GM23338 (cell line): ENCODE results near the gene RPL3. TPM values are rescaled to one million over a fixed set of nuclear protein-coding genes. Genes with fewer than 3 reads are reported as not detected.

ENCODE experiments used
- ATAC-seq: fragments of 200-7000 bp; cut with Tn5 transposase; 3 replicates; pipeline ENCODE4 v1.9.1; 2020
- DNase-seq: peaks from one replicate; pipeline ENCODE4 v3.0.0-alpha.2; 2015; ENCODE audit warnings: low spot score
- H2AFZ ChIP-seq: fragments of 200-600 bp; sonication (generic); 2 replicates; pipeline ENCODE4 v1.8.0; 2016; ENCODE audit warnings: antibody characterized with exemption, mild to moderate bottlenecking, moderate library complexity
- H3F3A ChIP-seq: fragments of 200-600 bp; sonication (generic); replicated peaks from 2 replicates; pipeline ENCODE4 v1.8.0; 2017; ENCODE audit warnings: antibody characterized with exemption, mixed run types, low read depth
- H3K27ac ChIP-seq: fragments of 200-600 bp; sonication (generic); 2 replicates; pipeline ENCODE4 v1.6.1; 2016; ENCODE audit warnings: low read depth
- H3K27me3 ChIP-seq: fragments of 200-600 bp; sonication (generic); 2 replicates; pipeline ENCODE4 v1.8.0; 2016; ENCODE audit warnings: mild to moderate bottlenecking, mixed run types, moderate library complexity; ENCODE audit not compliant: insufficient read depth
- H3K36me3 ChIP-seq: fragments of 200-600 bp; sonication (generic); 2 replicates; pipeline ENCODE4 v1.8.0; 2016; ENCODE audit warnings: mild to moderate bottlenecking; ENCODE audit not compliant: insufficient read depth
- H3K4me1 ChIP-seq: fragments of 200-600 bp; sonication (generic); 2 replicates; pipeline ENCODE4 v1.8.0; 2016; ENCODE audit warnings: mild to moderate bottlenecking, moderate library complexity; ENCODE audit not compliant: insufficient read depth
- H3K4me2 ChIP-seq: fragments of 200-600 bp; sonication (generic); 2 replicates; pipeline ENCODE4 v1.7.1; 2017; ENCODE audit warnings: mixed run types
- H3K4me3 ChIP-seq: fragments of 200-600 bp; sonication (generic); 2 replicates; pipeline ENCODE4 v1.6.1; 2016; ENCODE audit warnings: mixed run types
- H3K79me2 ChIP-seq: fragments of 200-600 bp; sonication (generic); replicated peaks from 2 replicates; pipeline ENCODE4 v1.8.0; 2017; ENCODE audit warnings: mild to moderate bottlenecking; ENCODE audit not compliant: insufficient read depth
- H3K9me2 ChIP-seq: fragments of 200-600 bp; sonication (generic); 2 replicates; pipeline ENCODE4 v1.8.0; 2017; ENCODE audit not compliant: insufficient read depth
- H4K20me1 ChIP-seq: fragments of 200-600 bp; sonication (generic); replicated peaks from 2 replicates; pipeline ENCODE4 v1.8.0; 2017; ENCODE audit warnings: mild to moderate bottlenecking; ENCODE audit not compliant: insufficient read depth
- H3K27ac Mint-ChIP-seq: 2 replicates; pipeline ENCODE4 v1.8.0; 2020; ENCODE audit warnings: inconsistent platforms, mild to moderate bottlenecking, moderate library complexity, mixed read lengths
- H3K27me3 Mint-ChIP-seq: 3 replicates; pipeline ENCODE4 v1.8.0; 2022; ENCODE audit warnings: low read depth, mild to moderate bottlenecking, moderate library complexity, mixed read lengths, inconsistent platforms; ENCODE audit not compliant: insufficient read depth, poor library complexity
- H3K36me3 Mint-ChIP-seq: 3 replicates; pipeline ENCODE4 v1.8.0; 2021; ENCODE audit warnings: low read depth, mild to moderate bottlenecking, inconsistent platforms, moderate library complexity, mixed read lengths
- H3K4me1 Mint-ChIP-seq: 3 replicates; pipeline ENCODE4 v1.8.0; 2020; ENCODE audit warnings: mild to moderate bottlenecking, inconsistent platforms, mixed read lengths
- H3K4me3 Mint-ChIP-seq: 3 replicates; pipeline ENCODE4 v1.8.0; 2021; ENCODE audit warnings: moderate library complexity, mild to moderate bottlenecking, inconsistent platforms, mixed read lengths
- H3K9me3 Mint-ChIP-seq: 3 replicates; pipeline ENCODE4 v1.8.0; 2020; ENCODE audit warnings: moderate library complexity, mild to moderate bottlenecking, inconsistent platforms, mixed read lengths
- CREB1 ChIP-seq: fragments of 250-450 bp; sonication (Bioruptor Pico); IDR thresholded peaks from 2 replicates; pipeline ENCODE4 v1.5.0; 2020; ENCODE audit warnings: low read depth, mild to moderate bottlenecking, moderate library complexity
- EZH2phosphoT487 ChIP-seq: fragments of 200-600 bp; sonication (generic); IDR thresholded peaks from one replicate; pipeline ENCODE4 v1.8.1; 2018; ENCODE audit warnings: antibody characterized with exemption; ENCODE audit not compliant: unreplicated experiment
- JUNB ChIP-seq: IDR thresholded peaks from one replicate; pipeline ENCODE4 v1.6.1; 2016; ENCODE audit warnings: antibody characterized with exemption; ENCODE audit not compliant: unreplicated experiment
- NANOG ChIP-seq: IDR thresholded peaks from 2 replicates; pipeline ENCODE4 v1.6.1; 2016; ENCODE audit warnings: antibody characterized with exemption, borderline replicate concordance
- STAT1 ChIP-seq: IDR thresholded peaks from one replicate; pipeline ENCODE4 v1.6.1; 2016; ENCODE audit warnings: antibody characterized with exemption; ENCODE audit not compliant: unreplicated experiment
- ZNF114 ChIP-seq: fragments of 250-450 bp; sonication (Bioruptor Pico); IDR thresholded peaks from 2 replicates; pipeline ENCODE4 v1.5.0; 2020; ENCODE audit warnings: mild to moderate bottlenecking, moderate library complexity
- ZNF331 ChIP-seq: fragments of 250-450 bp; sonication (Bioruptor Pico); IDR thresholded peaks from 2 replicates; pipeline ENCODE4 v1.5.0; 2020; ENCODE audit warnings: low read depth, mild to moderate bottlenecking, moderate library complexity
- polyA plus RNA-seq: library from polyadenylated mRNA; unstranded; fragments of >200 nt; fragmentation: Nextera tagmentation; extraction: Ambion mirVana; gene quantifications from 2 replicates; pipeline ENCODE4 v1.2.1, GENCODE V29; 2016
- total RNA-seq: library from RNA; depleted of rRNA; stranded (reverse); fragments of >200 nt; shearing (Covaris generic); gene quantifications from 2 replicates; pipeline ENCODE4 v1.2.3, GENCODE V29; 2014
- TF ChIP-seq, protein P1 (sequence below): IDR thresholded peaks from one replicate; pipeline ENCODE4 v1.6.1; 2018; ENCODE audit warnings: antibody characterized with exemption; ENCODE audit not compliant: unreplicated experiment
- TF ChIP-seq, protein P2 (sequence below): fragments of 250-450 bp; sonication (Bioruptor Pico); IDR thresholded peaks from 2 replicates; pipeline ENCODE4 v1.5.0; 2020; ENCODE audit warnings: mild to moderate bottlenecking, moderate library complexity
- TF ChIP-seq, protein P3 (sequence below): IDR thresholded peaks from 2 replicates; pipeline ENCODE4 v1.6.1; 2016; ENCODE audit warnings: antibody characterized with exemption
- TF ChIP-seq, protein P4 (sequence below), 2 experiments: fragments of 200-600 bp in 1 of 2; sonication (generic) in 1 of 2; conservative IDR thresholded peaks; 2 replicates each; pipeline versions ENCODE4 v1.5.1 to v1.6.1; 2016 to 2017; ENCODE audit warnings: antibody characterized with exemption in 2 of 2, low read depth in 2 of 2, mild to moderate bottlenecking in 2 of 2, moderate library complexity in 1 of 2

Gene RPL3
- total and polyA plus RNA-seq, 2 experiments from 2014 or later, result 1,983 to 3,244 TPM

DNA sequence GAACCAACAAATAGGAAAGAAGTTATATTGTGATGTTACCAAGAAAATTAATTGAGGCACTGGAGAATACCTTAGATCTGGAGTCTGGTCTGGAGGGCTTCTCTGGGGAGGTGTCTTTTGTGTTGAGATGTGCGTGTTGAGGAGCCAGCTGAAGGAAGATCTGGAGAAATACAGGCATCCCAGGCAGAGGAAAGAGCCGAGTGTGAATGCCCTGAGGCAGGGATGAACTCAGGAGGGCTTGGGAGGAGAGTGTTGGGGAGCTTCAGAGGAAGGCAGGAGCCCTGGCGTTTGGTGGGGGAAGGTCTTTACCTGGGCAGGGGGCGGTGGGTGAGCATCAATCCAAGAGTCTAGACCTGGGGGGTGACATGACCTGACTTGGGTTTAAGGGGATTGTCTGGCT lies 43.5 kb upstream of the RPL3 start (continued):
- TF ChIP-seq ZNF114, result no peak

DNA sequence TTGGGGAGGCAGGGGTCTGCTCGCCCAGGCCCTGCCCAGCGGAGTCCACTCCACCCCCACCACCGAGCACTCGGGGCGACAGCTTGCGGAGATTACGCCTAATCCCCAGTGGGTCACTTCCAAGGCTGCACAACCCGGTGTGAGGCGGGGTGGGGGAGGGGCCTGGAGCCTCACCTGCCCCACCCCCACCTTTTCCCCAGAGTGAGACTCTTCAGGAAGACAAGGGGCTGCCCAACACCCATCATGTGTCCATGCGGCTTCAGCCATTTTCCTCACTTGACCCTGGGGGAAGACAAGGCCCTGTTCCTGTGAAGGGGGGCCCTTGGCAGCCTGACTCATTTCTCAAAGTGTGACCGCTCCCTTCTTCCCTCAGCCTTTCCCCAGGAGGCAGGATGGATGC lies 42.8 kb upstream of the RPL3 start:
- H3K27me3 ChIP-seq, result no peaks in the 10 kb centered on the region
- peak overlapping the region; percentile 55; the same call in 1 of the 2 replicates for H3K4me2 ChIP-seq
- no peak overlapping the region for H3K27ac ChIP-seq
- H3K4me1 Mint-ChIP-seq, result peaks cover 48% of the 10 kb centered on the region
- H3K79me2 ChIP-seq, result peaks cover 4% of the 10 kb centered on the region; the same call in 1 of the 2 replicates
- ATAC-seq (peak; percentile 55), DNase-seq (peak; percentile 62)
- no peaks in the 10 kb centered on the region; the same call in 2 of the 3 replicates for H3K9me3 Mint-ChIP-seq
- no peaks in the 10 kb centered on the region for H3K36me3 ChIP-seq
- H3K9me2 ChIP-seq, result no peaks in the 10 kb centered on the region
- H3K27me3 Mint-ChIP-seq, result peaks cover 23% of the 10 kb centered on the region
- TF ChIP-seq JUNB, result no peak
- no peak for TF ChIP-seq CREB1 (CRISPR knock-in tag)
- TF ChIP-seq, protein P1, sequence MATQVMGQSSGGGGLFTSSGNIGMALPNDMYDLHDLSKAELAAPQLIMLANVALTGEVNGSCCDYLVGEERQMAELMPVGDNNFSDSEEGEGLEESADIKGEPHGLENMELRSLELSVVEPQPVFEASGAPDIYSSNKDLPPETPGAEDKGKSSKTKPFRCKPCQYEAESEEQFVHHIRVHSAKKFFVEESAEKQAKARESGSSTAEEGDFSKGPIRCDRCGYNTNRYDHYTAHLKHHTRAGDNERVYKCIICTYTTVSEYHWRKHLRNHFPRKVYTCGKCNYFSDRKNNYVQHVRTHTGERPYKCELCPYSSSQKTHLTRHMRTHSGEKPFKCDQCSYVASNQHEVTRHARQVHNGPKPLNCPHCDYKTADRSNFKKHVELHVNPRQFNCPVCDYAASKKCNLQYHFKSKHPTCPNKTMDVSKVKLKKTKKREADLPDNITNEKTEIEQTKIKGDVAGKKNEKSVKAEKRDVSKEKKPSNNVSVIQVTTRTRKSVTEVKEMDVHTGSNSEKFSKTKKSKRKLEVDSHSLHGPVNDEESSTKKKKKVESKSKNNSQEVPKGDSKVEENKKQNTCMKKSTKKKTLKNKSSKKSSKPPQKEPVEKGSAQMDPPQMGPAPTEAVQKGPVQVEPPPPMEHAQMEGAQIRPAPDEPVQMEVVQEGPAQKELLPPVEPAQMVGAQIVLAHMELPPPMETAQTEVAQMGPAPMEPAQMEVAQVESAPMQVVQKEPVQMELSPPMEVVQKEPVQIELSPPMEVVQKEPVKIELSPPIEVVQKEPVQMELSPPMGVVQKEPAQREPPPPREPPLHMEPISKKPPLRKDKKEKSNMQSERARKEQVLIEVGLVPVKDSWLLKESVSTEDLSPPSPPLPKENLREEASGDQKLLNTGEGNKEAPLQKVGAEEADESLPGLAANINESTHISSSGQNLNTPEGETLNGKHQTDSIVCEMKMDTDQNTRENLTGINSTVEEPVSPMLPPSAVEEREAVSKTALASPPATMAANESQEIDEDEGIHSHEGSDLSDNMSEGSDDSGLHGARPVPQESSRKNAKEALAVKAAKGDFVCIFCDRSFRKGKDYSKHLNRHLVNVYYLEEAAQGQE, result no peak
- no peak for TF ChIP-seq NANOG
- TF ChIP-seq, protein P2, sequence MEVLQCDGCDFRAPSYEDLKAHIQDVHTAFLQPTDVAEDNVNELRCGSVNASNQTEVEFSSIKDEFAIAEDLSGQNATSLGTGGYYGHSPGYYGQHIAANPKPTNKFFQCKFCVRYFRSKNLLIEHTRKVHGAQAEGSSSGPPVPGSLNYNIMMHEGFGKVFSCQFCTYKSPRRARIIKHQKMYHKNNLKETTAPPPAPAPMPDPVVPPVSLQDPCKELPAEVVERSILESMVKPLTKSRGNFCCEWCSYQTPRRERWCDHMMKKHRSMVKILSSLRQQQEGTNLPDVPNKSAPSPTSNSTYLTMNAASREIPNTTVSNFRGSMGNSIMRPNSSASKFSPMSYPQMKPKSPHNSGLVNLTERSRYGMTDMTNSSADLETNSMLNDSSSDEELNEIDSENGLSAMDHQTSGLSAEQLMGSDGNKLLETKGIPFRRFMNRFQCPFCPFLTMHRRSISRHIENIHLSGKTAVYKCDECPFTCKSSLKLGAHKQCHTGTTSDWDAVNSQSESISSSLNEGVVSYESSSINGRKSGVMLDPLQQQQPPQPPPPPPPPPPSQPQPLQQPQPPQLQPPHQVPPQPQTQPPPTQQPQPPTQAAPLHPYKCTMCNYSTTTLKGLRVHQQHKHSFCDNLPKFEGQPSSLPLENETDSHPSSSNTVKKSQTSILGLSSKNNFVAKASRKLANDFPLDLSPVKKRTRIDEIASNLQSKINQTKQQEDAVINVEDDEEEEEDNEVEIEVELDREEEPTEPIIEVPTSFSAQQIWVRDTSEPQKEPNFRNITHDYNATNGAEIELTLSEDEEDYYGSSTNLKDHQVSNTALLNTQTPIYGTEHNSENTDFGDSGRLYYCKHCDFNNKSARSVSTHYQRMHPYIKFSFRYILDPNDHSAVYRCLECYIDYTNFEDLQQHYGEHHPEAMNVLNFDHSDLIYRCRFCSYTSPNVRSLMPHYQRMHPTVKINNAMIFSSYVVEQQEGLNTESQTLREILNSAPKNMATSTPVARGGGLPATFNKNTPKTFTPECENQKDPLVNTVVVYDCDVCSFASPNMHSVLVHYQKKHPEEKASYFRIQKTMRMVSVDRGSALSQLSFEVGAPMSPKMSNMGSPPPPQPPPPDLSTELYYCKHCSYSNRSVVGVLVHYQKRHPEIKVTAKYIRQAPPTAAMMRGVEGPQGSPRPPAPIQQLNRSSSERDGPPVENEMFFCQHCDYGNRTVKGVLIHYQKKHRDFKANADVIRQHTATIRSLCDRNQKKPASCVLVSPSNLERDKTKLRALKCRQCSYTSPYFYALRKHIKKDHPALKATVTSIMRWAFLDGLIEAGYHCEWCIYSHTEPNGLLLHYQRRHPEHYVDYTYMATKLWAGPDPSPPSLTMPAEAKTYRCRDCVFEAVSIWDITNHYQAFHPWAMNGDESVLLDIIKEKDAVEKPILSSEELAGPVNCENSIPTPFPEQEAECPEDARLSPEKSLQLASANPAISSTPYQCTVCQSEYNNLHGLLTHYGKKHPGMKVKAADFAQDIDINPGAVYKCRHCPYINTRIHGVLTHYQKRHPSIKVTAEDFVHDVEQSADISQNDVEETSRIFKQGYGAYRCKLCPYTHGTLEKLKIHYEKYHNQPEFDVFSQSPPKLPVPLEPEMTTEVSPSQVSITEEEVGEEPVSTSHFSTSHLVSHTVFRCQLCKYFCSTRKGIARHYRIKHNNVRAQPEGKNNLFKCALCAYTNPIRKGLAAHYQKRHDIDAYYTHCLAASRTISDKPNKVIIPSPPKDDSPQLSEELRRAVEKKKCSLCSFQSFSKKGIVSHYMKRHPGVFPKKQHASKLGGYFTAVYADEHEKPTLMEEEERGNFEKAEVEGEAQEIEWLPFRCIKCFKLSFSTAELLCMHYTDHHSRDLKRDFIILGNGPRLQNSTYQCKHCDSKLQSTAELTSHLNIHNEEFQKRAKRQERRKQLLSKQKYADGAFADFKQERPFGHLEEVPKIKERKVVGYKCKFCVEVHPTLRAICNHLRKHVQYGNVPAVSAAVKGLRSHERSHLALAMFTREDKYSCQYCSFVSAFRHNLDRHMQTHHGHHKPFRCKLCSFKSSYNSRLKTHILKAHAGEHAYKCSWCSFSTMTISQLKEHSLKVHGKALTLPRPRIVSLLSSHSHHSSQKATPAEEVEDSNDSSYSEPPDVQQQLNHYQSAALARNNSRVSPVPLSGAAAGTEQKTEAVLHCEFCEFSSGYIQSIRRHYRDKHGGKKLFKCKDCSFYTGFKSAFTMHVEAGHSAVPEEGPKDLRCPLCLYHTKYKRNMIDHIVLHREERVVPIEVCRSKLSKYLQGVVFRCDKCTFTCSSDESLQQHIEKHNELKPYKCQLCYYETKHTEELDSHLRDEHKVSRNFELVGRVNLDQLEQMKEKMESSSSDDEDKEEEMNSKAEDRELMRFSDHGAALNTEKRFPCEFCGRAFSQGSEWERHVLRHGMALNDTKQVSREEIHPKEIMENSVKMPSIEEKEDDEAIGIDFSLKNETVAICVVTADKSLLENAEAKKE (CRISPR knock-in tag), result no peak
- TF ChIP-seq EZH2phosphoT487, result no peak
- TF ChIP-seq ZNF331, result no peak
- no peak for TF ChIP-seq ZNF114
- no peak for TF ChIP-seq STAT1
- TF ChIP-seq, protein P3, sequence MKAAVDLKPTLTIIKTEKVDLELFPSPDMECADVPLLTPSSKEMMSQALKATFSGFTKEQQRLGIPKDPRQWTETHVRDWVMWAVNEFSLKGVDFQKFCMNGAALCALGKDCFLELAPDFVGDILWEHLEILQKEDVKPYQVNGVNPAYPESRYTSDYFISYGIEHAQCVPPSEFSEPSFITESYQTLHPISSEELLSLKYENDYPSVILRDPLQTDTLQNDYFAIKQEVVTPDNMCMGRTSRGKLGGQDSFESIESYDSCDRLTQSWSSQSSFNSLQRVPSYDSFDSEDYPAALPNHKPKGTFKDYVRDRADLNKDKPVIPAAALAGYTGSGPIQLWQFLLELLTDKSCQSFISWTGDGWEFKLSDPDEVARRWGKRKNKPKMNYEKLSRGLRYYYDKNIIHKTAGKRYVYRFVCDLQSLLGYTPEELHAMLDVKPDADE, result no peak
- TF ChIP-seq, protein P4, sequence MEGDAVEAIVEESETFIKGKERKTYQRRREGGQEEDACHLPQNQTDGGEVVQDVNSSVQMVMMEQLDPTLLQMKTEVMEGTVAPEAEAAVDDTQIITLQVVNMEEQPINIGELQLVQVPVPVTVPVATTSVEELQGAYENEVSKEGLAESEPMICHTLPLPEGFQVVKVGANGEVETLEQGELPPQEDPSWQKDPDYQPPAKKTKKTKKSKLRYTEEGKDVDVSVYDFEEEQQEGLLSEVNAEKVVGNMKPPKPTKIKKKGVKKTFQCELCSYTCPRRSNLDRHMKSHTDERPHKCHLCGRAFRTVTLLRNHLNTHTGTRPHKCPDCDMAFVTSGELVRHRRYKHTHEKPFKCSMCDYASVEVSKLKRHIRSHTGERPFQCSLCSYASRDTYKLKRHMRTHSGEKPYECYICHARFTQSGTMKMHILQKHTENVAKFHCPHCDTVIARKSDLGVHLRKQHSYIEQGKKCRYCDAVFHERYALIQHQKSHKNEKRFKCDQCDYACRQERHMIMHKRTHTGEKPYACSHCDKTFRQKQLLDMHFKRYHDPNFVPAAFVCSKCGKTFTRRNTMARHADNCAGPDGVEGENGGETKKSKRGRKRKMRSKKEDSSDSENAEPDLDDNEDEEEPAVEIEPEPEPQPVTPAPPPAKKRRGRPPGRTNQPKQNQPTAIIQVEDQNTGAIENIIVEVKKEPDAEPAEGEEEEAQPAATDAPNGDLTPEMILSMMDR (conservative IDR thresholded peaks at IDR 0.05; ENCODE audit: low read depth in 2 of 2), result no peak
- H3K4me3 ChIP-seq, result peak overlapping the region; percentile 23; the same call in 1 of the 2 replicates
- peaks cover 31% of the 10 kb centered on the region for H3K4me1 ChIP-seq
- no peaks in the 10 kb centered on the region; the same call in 1 of the 2 replicates for H4K20me1 ChIP-seq
- H3F3A ChIP-seq, result no peaks in the 10 kb centered on the region
- no peak overlapping the region for H3K4me3 Mint-ChIP-seq
- H2AFZ ChIP-seq, result no peak overlapping the region
- H3K27ac Mint-ChIP-seq, result no peak overlapping the region
- H3K36me3 Mint-ChIP-seq, result peaks cover 16% of the 10 kb centered on the region; the same call in 2 of the 3 replicates
